Fibroblast of mammary gland (primary cell): ENCODE measurements around the gene BSDC1.

ENCODE experiments used
- DNase-seq: peaks from one replicate; pipeline ENCODE4 v3.0.0-alpha.2; 2010; ENCODE audit warnings: low read depth
- H3K4me3 ChIP-seq: 2 replicates; pipeline ENCODE4 v1.5.1; 2011; ENCODE audit warnings: low read depth, mild to moderate bottlenecking, low read length, moderate library complexity; ENCODE audit not compliant: control insufficient read depth
- TF ChIP-seq, protein P1 (sequence below): conservative IDR thresholded peaks from 2 replicates; pipeline ENCODE4 v1.5.1; 2011; ENCODE audit warnings: low read depth, low read length, inconsistent platforms; ENCODE audit not compliant: control insufficient read depth, insufficient read depth

BSDC1 gene

DNA sequence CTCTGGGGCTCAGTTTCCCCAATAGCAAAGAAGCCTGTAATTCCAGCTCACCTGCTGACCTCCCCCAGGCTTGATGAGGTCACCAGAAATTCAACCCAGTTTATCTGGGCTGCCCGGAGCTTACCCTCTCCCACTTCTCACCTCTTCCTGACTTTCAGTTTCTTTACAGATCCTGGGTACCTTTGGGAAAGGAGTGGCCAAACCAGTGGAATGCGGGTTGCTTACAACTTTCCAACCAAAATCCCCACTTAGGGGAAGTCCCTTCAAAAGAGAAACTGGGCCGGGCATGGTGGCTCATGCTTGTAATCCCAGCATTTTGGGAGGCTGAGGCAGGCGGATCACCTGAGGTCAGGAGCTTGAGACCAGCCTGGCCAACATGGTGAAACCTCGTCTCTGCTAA lies 52.3 kb downstream of the BSDC1 start:
- H3K4me3 ChIP-seq: no peak overlapping the region
- no peak for DNase-seq
- TF ChIP-seq, protein P1, sequence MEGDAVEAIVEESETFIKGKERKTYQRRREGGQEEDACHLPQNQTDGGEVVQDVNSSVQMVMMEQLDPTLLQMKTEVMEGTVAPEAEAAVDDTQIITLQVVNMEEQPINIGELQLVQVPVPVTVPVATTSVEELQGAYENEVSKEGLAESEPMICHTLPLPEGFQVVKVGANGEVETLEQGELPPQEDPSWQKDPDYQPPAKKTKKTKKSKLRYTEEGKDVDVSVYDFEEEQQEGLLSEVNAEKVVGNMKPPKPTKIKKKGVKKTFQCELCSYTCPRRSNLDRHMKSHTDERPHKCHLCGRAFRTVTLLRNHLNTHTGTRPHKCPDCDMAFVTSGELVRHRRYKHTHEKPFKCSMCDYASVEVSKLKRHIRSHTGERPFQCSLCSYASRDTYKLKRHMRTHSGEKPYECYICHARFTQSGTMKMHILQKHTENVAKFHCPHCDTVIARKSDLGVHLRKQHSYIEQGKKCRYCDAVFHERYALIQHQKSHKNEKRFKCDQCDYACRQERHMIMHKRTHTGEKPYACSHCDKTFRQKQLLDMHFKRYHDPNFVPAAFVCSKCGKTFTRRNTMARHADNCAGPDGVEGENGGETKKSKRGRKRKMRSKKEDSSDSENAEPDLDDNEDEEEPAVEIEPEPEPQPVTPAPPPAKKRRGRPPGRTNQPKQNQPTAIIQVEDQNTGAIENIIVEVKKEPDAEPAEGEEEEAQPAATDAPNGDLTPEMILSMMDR: no peak

DNA sequence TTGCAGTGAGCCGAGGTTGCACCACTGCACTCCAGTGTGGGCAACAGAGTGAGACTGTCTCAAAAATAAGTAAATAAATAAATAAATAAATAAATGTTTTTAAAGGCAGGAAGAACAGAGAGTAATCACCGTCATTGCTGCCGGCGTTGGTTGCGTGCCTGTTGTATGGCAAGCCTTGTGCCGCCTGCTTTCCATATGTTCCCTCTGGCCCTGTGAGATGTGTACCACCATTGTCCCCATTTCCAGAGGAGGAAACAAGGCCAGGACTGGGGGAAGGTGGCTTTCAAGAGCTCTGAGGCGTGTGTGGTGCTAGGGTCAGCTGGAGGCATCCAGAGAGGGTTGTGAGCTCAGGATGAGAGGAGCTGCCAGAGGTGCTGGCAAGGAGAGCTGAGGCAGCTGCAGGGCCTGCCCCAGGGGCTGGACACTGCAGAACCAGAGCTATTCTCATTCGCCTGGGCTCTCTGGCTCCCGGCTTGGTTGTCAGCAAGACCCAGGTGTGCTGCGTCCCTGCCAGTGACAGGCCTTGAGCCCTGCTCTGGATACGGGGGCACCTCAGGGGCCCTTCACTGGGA lies 53.0 kb downstream of the BSDC1 start:
- no peak overlapping the region for H3K4me3 ChIP-seq
- no peak for DNase-seq
- TF ChIP-seq, protein P1: no peak

DNA sequence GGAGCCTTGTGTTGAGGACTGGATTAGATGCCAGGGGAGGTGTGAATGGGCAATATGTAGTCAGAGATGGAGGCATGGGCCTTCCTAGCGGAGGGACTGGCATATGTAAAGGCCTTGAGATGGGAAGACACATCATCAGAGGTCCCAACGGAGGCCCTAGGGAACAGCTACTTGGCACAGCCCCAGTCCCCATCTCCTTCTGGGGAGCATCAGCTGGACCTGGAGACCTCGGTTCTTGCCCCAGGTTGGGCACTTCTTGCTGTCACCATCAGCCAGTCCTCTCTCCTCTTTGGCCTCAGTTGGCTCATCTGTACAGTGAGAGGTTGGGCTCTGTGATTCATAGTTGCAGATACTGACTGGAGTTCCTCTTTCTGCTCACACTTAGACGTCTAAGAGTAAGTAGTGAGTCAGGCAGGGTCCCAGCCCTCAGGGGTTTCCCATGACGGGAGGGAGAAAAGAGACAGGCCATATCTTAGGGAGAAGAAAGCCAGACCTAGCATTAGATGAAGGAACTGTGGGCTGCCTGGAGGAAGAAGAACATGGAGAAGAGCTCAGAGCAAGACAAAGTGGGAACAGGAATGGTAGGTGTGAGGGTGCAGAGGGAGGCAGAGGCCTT lies 54.8 kb downstream of the BSDC1 start:
- TF ChIP-seq, protein P1: no peak
- DNase-seq: peak; percentile 72
- no peak overlapping the region for H3K4me3 ChIP-seq

DNA sequence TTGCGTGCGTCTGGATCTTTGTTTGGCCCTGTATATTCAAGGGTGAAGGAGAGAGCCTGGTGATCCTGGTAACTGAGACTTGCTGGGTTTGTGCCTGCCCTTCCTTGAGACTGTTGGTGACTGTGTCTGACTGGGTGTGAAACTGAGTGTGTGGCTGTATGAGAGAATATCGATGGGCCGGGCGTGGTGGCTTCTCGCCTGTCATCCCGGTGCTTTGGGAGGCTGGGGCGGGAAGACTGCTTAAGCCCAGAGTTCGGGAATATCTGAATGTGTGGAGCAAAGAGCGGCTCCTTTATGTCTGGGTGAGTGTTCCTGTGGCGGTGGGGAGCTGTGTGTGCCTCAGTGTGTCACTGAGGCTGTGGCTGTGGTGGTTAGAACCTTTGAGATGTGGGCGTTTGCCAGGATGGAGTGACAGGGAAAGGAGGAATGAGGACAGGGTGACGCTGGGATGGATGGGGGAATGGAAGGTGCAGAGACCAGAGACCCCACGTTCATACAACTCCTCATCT lies 55.5 kb downstream of the BSDC1 start:
- TF ChIP-seq, protein P1: no peak
- no peak for DNase-seq
- H3K4me3 ChIP-seq: no peak overlapping the region

DNA sequence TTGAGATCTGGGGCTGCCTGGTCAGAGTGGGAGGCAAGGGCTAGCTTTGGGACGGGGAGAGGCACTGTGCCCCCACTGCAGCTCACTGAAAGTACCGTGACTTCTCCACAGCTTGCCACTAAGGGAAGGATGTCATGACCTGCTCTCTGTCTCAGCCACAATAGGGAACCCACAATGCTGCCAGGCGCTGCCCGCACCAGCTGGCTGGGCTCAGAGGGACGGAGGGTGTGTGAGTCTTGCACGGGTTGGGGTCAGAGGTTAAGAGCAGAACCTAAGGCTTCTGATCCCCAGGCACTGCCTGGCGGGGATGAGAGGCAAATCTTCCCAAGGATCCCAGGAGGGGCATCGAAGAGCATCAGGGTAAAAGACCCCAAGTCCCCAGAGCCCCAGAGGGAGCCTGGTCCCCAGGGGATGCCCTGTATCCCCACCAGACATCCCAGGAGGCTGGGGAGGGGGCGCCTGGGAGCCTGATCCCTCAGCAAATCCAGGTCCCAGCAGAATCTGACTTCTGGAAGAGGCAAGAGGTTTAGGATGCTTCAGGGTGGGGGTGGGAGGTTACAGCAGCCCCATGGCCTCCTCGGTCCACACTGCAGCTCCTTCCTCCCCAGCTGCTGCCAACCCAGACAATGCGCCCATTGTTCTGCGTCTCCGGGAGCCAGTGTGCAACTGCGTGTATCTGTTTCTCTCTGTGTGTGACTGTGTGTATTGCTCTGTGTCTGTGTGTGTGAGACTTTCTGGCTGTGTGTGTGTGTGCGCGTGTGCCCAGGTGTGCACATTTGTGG lies 56.2 kb downstream of the BSDC1 start:
- no peak for DNase-seq
- H3K4me3 ChIP-seq: no peak overlapping the region
- TF ChIP-seq, protein P1: no peak

DNA sequence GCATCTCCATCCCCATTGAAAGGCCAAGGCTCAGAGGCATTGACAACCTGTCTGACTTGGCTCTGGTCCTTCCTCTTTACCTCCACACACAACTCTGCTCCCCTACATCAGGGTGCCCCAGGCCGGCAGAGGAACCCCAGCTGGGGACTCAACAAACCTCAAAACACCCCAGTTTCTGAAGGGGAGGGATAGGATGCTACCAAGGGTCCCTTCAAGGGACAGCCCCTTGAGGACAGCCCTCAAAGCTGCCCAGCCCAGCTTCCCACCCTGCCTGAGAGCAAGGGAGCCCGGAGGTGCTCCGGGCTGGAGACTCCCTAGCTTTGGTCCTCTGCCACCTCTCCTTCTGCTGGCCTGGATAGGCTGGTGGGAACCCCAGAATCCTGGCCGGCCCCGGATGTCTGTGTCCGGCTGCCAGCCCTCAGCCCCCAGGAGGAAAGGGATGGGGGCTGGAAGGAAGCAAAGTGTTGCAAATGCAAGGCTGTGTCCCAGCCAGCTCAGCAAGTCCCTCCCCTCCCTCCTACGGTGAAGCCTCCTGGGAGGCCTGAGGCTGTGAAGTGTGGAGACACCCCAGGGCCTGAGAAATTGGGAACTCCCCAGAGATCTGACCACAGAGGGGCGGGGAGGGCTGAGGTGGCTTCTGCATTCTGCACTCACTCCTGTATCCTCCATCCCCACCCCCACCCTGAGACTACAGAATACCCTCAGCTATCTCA lies 57.1 kb downstream of the BSDC1 start:
- DNase-seq: peak; percentile 47
- H3K4me3 ChIP-seq: no peak overlapping the region
- TF ChIP-seq, protein P1: no peak
